Activated CD4-positive, CD25-positive, alpha-beta regulatory T cell treated with anti-CD3 and anti-CD28 coated beads, Interleukin-2, amount 50 U/mL, for 24 hours (primary cell): ENCODE measurements around the gene PRRC2B.
"Not testable (repeated sequence)": the region's sequence is repeated elsewhere in the genome, so short reads cannot be mapped to it uniquely, and the experiment has no call there.

Source experiments
- ATAC-seq, 2 donors: fragments of 150-1000 bp; cut with Tn5 transposase; one replicate each; pipeline ENCODE4 v1.10.0; 2021; ENCODE audit warnings: mild to moderate bottlenecking in 1 of 2, moderate library complexity in 1 of 2

PRRC2B gene

GRCh38 chr9:131438190-131438589, 44.3 kb downstream of the PRRC2B start:
- no peak for ATAC-seq

- no peak for ATAC-seq
These were observed 45.3 kb downstream of the PRRC2B start for GRCh38 chr9:131439224-131439623.

- peak; percentile 41 to 53 for ATAC-seq
These were observed 47.6 kb downstream of the PRRC2B start for GRCh38 chr9:131441441-131441840.

- ATAC-seq, result no peak
These were observed 48.5 kb downstream of the PRRC2B start for GRCh38 chr9:131442351-131442750.

- ATAC-seq, result no peak
These were observed 49.8 kb downstream of the PRRC2B start for GRCh38 chr9:131443648-131444047.

DNA sequence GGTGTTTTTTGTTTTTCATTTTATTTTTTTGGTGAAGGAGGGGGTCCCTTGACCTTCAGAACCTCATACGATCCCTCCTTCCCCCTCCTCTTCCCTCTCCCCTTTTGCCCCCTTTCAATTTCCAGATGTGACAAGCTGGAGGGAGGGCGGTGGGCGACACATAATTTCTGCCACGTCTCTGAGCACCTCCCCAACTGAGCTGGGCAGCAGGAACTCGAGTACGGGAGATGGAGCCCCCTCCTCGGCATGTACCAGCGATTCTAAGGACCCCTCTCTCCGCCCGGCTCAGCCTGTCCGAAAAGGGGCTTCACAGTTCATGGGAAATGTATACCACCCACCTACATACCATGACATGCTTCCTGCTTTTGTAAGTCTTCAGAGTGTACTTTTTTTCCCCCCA, 52.4 kb downstream of the PRRC2B start:
- ATAC-seq, result no peak

DNA sequence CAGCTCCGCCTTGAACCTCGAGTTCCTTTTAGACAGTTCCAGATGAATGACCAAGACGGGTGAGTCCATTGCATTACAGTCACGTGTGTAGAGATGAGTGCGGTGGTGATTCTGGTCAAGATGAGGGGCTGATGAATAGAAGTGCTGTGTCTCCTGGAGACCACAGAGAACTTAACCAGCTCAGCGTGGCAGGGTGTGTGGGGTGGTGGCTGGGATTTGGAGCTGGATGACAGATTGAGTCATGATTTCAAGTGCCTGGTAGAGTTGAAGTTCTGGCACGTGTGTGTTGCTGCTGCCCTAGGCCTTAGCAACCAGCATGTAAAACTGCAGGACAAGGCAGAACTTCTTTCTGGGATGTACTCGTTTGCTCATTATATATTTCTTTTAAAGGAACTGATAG, 53.3 kb downstream of the PRRC2B start:
- ATAC-seq, result no peak

GRCh38 chr9:131447600-131447999, 53.7 kb downstream of the PRRC2B start:
- no peak for ATAC-seq

DNA sequence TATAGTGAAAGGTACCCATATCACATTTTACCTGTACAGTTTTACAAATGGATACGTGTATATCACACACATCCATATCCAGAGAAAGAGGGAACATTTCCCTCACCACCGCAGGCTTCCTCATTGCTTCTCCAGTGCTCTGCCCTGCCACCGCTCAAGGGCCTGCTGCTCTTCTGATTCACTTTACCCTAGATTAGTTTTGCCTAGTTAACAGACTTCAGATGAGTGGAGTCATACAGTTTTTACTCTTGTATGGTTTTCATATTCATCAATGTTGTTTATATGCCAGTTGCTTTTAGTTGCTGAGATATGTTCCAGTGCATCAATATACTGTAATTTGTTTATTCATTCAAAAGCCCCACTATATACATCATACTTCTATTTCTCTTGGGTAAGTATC, 54.9 kb downstream of the PRRC2B start:
- peak; percentile 63 to 67 for ATAC-seq

- ATAC-seq, result peak; percentile 88 to 91
These were observed 55.4 kb downstream of the PRRC2B start for GRCh38 chr9:131449276-131449675.

GRCh38 chr9:131454028-131454427, 60.1 kb downstream of the PRRC2B start:
- no peak for ATAC-seq

GRCh38 chr9:131455655-131456054, 61.8 kb downstream of the PRRC2B start:
- ATAC-seq, result not testable (repeated sequence)

- no peak for ATAC-seq
These were observed 63.9 kb downstream of the PRRC2B start for GRCh38 chr9:131457746-131458145.

GRCh38 chr9:131459056-131459455, 65.2 kb downstream of the PRRC2B start:
- ATAC-seq, result no peak

GRCh38 chr9:131461166-131461565, 67.3 kb downstream of the PRRC2B start:
- ATAC-seq, result no peak

DNA sequence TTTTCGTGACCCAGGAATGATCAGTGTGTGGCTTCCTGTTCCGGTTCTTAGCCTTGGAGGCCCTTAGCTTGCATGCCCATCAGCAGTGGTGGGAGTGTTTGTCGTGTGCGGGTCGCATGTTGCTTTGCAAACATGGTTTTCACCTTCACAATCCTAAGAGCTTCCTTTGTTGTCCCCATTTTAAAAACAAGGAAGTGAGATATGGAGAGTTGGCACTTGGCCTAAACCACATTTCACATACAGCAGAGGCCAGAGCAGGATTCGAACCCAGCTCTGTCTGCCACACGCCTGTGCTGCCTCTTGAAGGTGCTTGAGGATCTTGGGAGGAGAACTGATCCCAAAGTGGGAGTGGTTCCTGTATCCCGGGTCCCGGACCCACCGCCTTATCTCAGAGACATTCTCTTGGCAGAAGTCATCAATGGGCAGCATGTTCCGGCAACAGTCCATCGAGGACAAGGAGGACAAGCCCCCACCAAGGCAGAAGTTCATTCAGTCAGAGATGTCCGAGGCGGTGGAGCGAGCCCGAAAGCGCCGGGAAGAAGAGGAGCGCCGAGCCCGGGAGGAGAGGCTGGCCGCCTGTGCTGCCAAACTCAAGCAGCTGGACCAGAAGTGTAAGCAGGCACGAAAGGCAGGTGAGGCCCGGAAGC, 70.6 kb downstream of the PRRC2B start:
- no peak for ATAC-seq

DNA sequence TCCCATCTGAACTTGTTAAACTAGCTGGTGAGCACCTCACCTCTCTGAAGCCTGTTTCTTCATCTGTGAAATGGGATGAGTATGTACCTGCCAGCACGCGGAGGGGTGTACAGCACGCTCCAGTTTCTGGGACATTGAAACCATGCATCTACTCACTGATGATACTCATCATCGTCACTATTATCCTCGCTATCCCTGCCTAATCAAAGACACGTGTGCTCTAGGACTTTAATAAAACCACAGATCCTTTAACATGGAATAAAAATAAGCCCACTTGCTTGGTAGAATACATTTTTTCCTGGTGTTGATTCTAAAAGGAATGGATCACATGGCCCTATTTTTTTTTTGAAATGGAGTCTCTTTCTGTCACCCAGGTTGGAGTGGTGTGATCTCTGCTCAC, 71.5 kb downstream of the PRRC2B start:
- ATAC-seq, result no peak

DNA sequence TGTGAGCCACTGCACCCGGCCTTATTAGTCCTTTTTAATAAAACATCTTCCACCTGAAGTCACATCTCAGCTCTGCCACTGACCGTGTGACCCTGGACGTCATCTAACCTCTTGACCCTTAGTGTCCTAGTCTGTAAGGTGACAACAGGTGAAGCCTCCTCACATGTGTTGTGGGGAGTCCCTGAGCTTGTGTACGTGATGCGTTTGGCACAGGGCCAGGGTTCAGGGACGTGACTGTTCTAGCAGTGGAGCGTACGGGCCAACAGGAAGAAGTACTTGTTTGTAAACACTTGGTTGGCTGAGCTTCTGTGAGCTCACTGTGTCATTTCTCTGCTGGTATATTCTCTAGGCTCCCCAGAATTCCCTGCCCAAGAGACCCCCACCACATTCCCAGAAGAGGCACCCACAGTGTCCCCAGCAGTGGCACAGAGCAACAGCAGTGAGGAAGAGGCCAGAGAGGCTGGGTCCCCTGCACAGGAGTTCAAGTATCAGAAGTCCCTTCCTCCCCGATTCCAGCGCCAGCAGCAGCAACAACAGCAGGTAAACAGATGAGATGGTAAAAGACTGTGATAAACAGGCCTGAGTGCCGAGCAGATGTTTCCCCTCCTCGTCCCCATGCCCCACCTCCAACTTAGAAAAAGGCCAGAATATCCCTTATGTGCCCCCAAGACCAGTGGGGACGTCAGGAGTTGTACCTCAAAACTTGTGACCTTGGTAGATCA, 73.5 kb downstream of the PRRC2B start:
- ATAC-seq, result no peak

- no peak for ATAC-seq
These were observed 74.1 kb downstream of the PRRC2B start for GRCh38 chr9:131468031-131468430.

GRCh38 chr9:131469356-131469755, 75.5 kb downstream of the PRRC2B start:
- ATAC-seq, result no peak

DNA sequence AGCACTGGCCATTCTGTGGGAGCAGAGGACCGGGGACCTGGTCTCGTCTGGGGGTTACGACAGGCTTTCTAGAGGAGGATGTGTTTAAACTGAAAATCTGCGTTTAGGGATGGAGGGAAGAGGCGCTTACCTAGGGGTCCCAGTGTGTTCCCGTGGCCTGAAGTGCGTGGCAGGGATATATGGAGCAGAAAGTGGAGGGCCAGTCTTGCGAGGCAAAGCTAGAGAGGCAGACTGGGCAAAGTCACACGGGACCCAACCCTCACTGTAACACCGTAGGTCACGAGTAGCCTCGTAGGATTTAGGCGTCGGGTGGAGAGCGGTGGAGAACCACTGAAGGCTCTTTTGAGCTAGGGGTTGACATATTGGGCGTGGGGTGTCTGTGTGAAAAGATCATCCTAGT, 76.1 kb downstream of the PRRC2B start:
- ATAC-seq, result no peak

DNA sequence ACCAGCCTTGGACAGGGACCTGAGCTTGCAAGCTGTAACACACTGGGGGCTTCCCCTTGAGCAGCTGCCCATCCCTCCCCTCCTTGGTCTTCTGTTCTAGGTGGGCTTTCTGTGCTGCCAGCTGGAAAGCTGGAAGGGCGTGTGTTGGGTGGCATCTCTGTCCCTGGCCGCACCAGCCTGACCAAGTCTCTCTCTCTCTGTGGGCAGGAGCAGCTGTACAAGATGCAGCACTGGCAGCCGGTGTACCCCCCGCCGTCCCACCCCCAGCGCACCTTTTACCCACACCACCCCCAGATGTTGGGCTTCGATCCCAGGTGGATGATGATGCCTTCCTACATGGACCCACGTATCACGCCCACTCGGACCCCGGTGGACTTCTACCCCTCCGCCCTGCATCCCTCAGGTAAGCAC, 76.7 kb downstream of the PRRC2B start:
- no peak for ATAC-seq

- ATAC-seq, result not testable (repeated sequence)
These were observed 78.2 kb downstream of the PRRC2B start for GRCh38 chr9:131472085-131472484.

DNA sequence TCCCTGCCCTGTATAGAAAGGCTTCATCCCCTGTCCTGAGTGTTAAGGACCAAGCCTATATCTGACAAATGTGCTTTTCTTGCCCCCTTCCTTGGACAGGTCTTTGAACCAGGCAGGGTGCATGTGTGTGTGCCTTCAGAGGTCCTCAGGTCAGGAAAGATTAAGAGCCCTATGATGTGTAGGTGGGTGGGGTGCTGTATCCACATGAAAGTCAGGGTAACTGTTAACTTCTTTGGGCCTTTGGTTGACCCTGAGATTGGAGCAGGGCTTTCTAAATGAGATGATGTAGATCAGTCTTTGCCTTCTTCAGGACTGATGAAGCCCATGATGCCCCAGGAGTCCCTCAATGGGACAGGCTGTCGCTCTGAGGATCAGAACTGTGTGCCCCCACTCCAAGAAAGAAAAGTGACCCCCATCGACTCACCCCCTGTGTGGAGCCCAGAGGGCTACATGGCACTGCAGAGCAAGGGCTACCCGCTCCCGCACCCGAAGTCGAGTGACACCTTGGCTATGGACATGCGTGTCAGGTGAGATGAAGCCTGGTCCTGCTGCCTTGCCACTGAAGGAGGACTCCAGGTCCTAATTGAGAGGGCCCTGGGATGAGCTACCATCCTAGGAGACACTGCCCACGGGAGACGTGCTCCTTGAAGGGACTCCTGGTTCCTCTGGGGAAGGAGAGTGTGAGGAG, 79.5 kb downstream of the PRRC2B start:
- no peak for ATAC-seq
